Esophagus muscularis mucosa (tissue), 4 donors: ENCODE measurements around the gene C9orf43.

Experiments used
- CTCF ChIP-seq, 3 experiments: fragments of 200-600 bp in 2 of 3; fragments of 450-650 bp in 1 of 3; sonication (generic) in 2 of 3; IDR thresholded peaks; one replicate each; pipeline ENCODE4 v1.5.1; 2017 to 2019; ENCODE audit warnings: antibody characterized with exemption in 3 of 3, mild to moderate bottlenecking in 2 of 3, moderate library complexity in 1 of 3
- EP300 ChIP-seq: sonication (generic); formaldehyde crosslinking; IDR thresholded peaks from one replicate; pipeline ENCODE4 v1.6.1; 2017; ENCODE audit warnings: antibody characterized with exemption
- POLR2A ChIP-seq: fragments of 450-650 bp; IDR thresholded peaks from one replicate; pipeline ENCODE4 v1.6.1; 2017; ENCODE audit warnings: antibody characterized with exemption, moderate library complexity, mild to moderate bottlenecking, low read depth
- POLR2AphosphoS5 ChIP-seq, 2 donors: sonication (generic); formaldehyde crosslinking; IDR thresholded peaks; one replicate each; pipeline ENCODE4 v1.6.1; 2017; ENCODE audit warnings: antibody characterized with exemption in 2 of 2

- TF ChIP-seq EP300 (no peak), POLR2A (no peak), POLR2AphosphoS5 (IDR thresholded peaks at IDR 0.05) (no peak), CTCF (IDR thresholded peaks at IDR 0.05) (no peak)
Measured at GRCh38 chr9:113393281-113393680, 17.3 kb upstream of the C9orf43 start.
